Tibial nerve (tissue), 4 donors: ENCODE results near the gene PPT2. TPM values are rescaled to one million over a fixed set of nuclear protein-coding genes. Genes with fewer than 3 reads are reported as not detected.

Source experiments
- DNase-seq, 2 donors: peaks; one replicate each; pipeline ENCODE4 v3.0.0-alpha.2; 2019; ENCODE audit warnings: low spot score in 2 of 2
- H3K27ac ChIP-seq, 4 donors: fragments of 200-600 bp; sonication (generic) in 3 of 4; one replicate each; pipeline ENCODE4 v1.5.1; 2017 to 2019; ENCODE audit warnings: mild to moderate bottlenecking in 1 of 4
- H3K27me3 ChIP-seq, 2 donors: fragments of 200-600 bp; sonication (generic) in 1 of 2; one replicate each; pipeline versions ENCODE4 v1.5.1 to v1.6.0; 2017 to 2019
- H3K36me3 ChIP-seq, 3 donors: fragments of 200-600 bp; sonication (generic); one replicate each; pipeline ENCODE4 v1.5.1; 2018 to 2019
- H3K4me1 ChIP-seq, 4 donors: fragments of 200-600 bp; sonication (generic) in 3 of 4; one replicate each; pipeline ENCODE4 v1.5.1; 2017 to 2019
- H3K4me3 ChIP-seq, 4 donors: fragments of 200-600 bp; sonication (generic) in 3 of 4; one replicate each; pipeline ENCODE4 v1.5.1; 2017 to 2019; ENCODE audit warnings: mild to moderate bottlenecking in 1 of 4, moderate library complexity in 1 of 4
- H3K9me3 ChIP-seq, 4 donors: fragments of 200-600 bp; sonication (generic) in 3 of 4; one replicate each; pipeline ENCODE4 v1.5.1; 2017 to 2019
- EP300 ChIP-seq, 2 donors: sonication (generic); formaldehyde crosslinking; IDR thresholded peaks; one replicate each; pipeline ENCODE4 v1.6.1; 2017; ENCODE audit warnings: antibody characterized with exemption in 2 of 2, mild to moderate bottlenecking in 1 of 2
- POLR2A ChIP-seq, 2 donors: fragments of 450-650 bp; IDR thresholded peaks; one replicate each; pipeline ENCODE4 v1.6.1; 2017; ENCODE audit warnings: antibody characterized with exemption in 2 of 2, mild to moderate bottlenecking in 2 of 2, moderate library complexity in 2 of 2
- WGBS, 2 donors: methylation state at CpG; one replicate each; pipeline ENCODE4 v1.1.5; 2018; 5-methylcytosine and 5-hydroxymethylcytosine counted together
- total RNA-seq, 4 donors: library from RNA; depleted of rRNA; stranded (reverse); fragments of >200 nt; gene quantifications; one replicate each; pipeline ENCODE4 v1.1.0, GENCODE V29; 2016
- TF ChIP-seq, protein P1 (sequence below), 5 experiments: fragments of 200-600 bp in 3 of 5; fragments of 450-650 bp in 2 of 5; sonication (generic) in 3 of 5; IDR thresholded peaks; one replicate each; pipeline ENCODE4 v1.5.1; 2016 to 2019; ENCODE audit warnings: antibody characterized with exemption in 5 of 5, mild to moderate bottlenecking in 3 of 5, moderate library complexity in 2 of 5

PPT2 gene, protein sequence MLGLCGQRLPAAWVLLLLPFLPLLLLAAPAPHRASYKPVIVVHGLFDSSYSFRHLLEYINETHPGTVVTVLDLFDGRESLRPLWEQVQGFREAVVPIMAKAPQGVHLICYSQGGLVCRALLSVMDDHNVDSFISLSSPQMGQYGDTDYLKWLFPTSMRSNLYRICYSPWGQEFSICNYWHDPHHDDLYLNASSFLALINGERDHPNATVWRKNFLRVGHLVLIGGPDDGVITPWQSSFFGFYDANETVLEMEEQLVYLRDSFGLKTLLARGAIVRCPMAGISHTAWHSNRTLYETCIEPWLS
- total RNA-seq, result 10 to 100 TPM; 33.0 to 75.2 (median 40.1) TPM

DNA sequence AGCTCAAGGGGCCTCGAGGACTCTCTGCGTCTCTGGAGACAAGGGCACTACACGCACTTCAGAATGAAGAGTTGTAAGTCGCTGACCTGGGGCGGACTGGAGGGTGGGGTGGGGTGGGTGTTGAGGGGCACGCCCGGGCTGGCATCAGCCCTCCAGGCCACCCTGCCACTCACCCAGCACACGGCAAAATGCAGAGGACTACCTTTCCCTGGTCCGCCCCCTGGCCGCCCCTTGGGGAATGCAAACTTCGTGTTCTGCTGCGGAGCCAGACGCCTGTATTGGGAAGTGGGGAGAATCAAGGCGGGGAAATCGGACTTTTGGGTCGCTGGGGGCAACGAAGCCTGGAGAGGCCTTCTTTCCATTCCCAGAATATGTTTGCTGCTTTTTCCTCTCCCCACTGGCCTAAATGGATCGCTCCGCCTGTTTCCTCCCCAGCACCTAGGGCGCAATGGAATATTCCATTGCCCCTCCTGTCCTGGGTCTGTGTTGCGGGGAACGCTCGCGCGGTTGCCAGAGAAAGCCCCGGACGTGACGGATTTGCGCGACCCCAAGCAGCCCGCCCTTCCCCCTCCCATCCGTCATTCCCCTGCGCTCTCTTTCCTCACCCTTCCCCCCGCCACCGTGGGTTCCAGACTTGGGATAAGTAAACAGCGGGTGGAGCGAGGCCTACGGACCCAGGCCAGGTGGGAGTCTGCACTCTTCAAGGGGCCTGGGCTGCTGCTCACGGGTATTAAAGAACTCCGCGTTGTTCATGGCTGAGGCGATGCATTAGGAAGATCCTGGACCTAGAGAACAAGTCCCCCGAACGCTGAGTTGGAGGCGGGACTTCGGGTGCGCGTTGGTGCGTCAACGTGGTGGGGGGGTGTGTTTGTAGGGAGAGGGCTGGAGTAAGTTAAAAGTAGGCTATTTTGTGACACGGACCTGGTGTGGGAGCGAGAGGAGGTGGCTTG is at the start of gene PPT2:
Gene PPT2, plus strand, starts transcription at position 578 of the 950 bp plus-strand sequence. CDS start 454 bp downstream, outside the sequence.
- TF ChIP-seq POLR2A (IDR thresholded peaks at IDR 0.05) (peak in 1 of 2 donors; percentile 65), EP300 (IDR thresholded peaks at IDR 0.05) (peak; percentile 87 to 94)
- TF ChIP-seq, protein P1, sequence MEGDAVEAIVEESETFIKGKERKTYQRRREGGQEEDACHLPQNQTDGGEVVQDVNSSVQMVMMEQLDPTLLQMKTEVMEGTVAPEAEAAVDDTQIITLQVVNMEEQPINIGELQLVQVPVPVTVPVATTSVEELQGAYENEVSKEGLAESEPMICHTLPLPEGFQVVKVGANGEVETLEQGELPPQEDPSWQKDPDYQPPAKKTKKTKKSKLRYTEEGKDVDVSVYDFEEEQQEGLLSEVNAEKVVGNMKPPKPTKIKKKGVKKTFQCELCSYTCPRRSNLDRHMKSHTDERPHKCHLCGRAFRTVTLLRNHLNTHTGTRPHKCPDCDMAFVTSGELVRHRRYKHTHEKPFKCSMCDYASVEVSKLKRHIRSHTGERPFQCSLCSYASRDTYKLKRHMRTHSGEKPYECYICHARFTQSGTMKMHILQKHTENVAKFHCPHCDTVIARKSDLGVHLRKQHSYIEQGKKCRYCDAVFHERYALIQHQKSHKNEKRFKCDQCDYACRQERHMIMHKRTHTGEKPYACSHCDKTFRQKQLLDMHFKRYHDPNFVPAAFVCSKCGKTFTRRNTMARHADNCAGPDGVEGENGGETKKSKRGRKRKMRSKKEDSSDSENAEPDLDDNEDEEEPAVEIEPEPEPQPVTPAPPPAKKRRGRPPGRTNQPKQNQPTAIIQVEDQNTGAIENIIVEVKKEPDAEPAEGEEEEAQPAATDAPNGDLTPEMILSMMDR (IDR thresholded peaks at IDR 0.05), result peak in 4 of 5 experiments; percentile 20 to 44 (median 27)
- Histone ChIP-seq H3K27me3 (no peaks in the 10 kb centered on the region), H3K36me3 (peaks cover 0 to 39% (median 0%) of the 10 kb centered on the region in 3 donors), H3K9me3 (no peaks in the 10 kb centered on the region), H3K4me1 (peaks cover 4 to 65% (median 28%) of the 10 kb centered on the region in 4 donors), H3K4me3 (peak within 1 kb of the TSS; percentile 50 to 80 (median 73)), H3K27ac (peak within 1 kb of the TSS; percentile 87 to 97 (median 92))
- 1% methylated on average over 44 to 46 of the region's 52 CpGs for WGBS, 2 donors
- peak; percentile 84 to 90 for DNase-seq

DNA sequence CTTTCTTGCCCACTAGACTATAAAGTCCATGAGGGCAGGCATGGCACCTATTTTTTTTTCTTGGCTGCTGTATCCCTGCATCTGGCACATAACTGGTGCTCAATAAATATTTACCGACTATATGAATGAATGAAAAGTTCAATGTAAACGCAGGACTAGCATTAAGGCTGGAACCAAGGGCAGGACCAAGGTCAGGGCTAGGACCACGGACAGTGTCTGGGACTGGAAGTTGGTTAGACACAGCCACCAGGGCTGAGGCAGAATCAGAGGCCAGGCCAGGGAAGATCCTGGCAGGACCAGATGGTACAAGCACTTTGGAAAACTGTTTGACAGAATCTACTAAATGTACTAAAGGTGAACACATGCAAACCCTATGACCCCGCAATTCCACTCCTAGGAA is 48.5 kb upstream of the PPT2 start:
- H3K27ac ChIP-seq, result peak overlapping the region in 2 of 4 donors; percentile 91 to 93
- no peak overlapping the region for H3K4me3 ChIP-seq
- TF ChIP-seq POLR2A (IDR thresholded peaks at IDR 0.05) (no peak), EP300 (IDR thresholded peaks at IDR 0.05) (no peak)
- TF ChIP-seq, protein P1 (IDR thresholded peaks at IDR 0.05), result no peak
- H3K36me3 ChIP-seq, result no peaks in the 10 kb centered on the region
- 77 to 82% methylated on average over 4 of the region's 4 CpGs for whole genome bisulfite sequencing, 2 donors
- no peaks in the 10 kb centered on the region for H3K9me3 ChIP-seq
- H3K4me1 ChIP-seq, result peaks cover 0 to 59% (median 30%) of the 10 kb centered on the region in 4 donors
- DNase-seq, result no peak
- no peaks in the 10 kb centered on the region for H3K27me3 ChIP-seq

GRCh38 chr6:32107406-32107805 is 46.5 kb upstream of the PPT2 start:
- WGBS, 2 donors, result 40 to 50% methylated on average over 1 of the region's 1 CpG
- Histone ChIP-seq H3K4me1 (peaks cover 0 to 79% (median 50%) of the 10 kb centered on the region in 4 donors), H3K9me3 (no peaks in the 10 kb centered on the region), H3K36me3 (no peaks in the 10 kb centered on the region), H3K27ac (peak overlapping the region; percentile 73 to 93 (median 84)), H3K27me3 (no peaks in the 10 kb centered on the region), H3K4me3 (peak overlapping the region in 1 of 4 donors; percentile 62)
- no peak for DNase-seq
- TF ChIP-seq, protein P1 (IDR thresholded peaks at IDR 0.05), result no peak
- TF ChIP-seq EP300 (IDR thresholded peaks at IDR 0.05) (no peak), POLR2A (IDR thresholded peaks at IDR 0.05) (no peak)

DNA sequence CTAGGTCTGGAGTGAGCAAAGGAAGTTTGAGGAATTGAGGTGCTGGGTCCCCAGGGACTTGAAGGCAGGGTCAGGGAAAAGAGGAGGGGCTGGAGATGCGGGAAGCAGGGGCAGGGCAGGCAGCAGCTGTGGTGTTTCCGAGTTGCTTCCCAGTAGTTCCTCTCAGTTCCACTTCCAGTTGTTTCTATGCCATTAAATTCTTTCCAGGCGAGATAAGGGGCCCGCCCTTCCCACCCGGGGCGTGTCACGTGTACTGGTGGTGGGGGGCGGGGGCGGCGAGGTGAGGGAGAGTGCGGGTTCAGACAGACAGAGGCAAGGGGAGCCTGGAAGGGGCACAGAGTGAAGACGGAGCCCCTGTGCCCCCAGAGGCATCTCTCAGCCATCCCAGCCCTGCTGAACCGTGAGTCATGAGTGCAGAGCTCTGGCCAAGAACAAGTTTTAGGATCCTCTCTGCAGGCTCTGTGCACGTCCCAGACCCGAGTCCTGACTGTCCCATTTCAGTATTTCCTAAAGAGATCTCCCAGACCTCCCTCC is 45.8 kb upstream of the PPT2 start:
- Histone ChIP-seq H3K36me3 (no peaks in the 10 kb centered on the region), H3K9me3 (no peaks in the 10 kb centered on the region), H3K27me3 (no peaks in the 10 kb centered on the region), H3K27ac (peak overlapping the region; percentile 73 to 93 (median 84)), H3K4me1 (peaks cover 0 to 87% (median 57%) of the 10 kb centered on the region in 4 donors), H3K4me3 (peak overlapping the region; percentile 24 to 62 (median 34))
- peak; percentile 72 to 77 for DNase-seq
- 0 to 3% methylated on average over 15 of the region's 15 CpGs for WGBS, 2 donors
- peak; percentile 46 to 77 for TF ChIP-seq EP300 (IDR thresholded peaks at IDR 0.05)
- TF ChIP-seq, protein P1 (IDR thresholded peaks at IDR 0.05), result peak in 1 of 5 experiments; percentile 17
- TF ChIP-seq POLR2A (IDR thresholded peaks at IDR 0.05), result no peak
